Body of pancreas (tissue), 4 donors: Measurements from ENCODE around the gene CLDN11.

Experiments used
- POLR2A ChIP-seq, 3 donors: fragments of 450-650 bp; IDR thresholded peaks; one replicate each; pipeline ENCODE4 v1.6.1; 2016; ENCODE audit warnings: antibody characterized with exemption in 3 of 3, mild to moderate bottlenecking in 2 of 3
- TF ChIP-seq, protein P1 (sequence below), 7 experiments: fragments of 450-650 bp in 4 of 7; fragments of 200-600 bp in 3 of 7; sonication (generic) in 3 of 7; IDR thresholded peaks; one replicate each; pipeline ENCODE4 v1.5.1; 2016 to 2019; ENCODE audit warnings: antibody characterized with exemption in 7 of 7

DNA sequence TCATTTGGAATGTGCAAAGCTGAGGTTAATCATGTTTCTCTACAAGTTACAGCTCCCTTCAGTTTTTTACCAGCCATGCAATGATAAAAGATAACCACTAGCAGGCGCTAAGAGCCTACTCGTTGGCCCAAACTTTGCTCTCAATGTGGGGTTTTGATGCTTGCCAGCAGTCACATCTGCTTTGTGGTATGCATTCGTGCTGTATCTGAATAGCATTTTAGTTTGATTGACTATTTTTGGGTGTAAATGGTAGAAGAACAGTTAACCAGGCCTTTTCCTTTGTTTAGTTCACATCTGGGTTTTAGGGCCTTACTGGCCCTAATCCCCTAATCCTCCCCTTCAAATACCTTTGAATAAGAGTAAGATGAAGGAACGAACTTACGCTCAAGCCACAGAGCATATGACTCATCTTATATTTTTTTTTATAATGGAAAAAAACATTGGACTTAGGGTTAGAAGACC, 4.4 kb upstream of the CLDN11 start:
- TF ChIP-seq, protein P1, sequence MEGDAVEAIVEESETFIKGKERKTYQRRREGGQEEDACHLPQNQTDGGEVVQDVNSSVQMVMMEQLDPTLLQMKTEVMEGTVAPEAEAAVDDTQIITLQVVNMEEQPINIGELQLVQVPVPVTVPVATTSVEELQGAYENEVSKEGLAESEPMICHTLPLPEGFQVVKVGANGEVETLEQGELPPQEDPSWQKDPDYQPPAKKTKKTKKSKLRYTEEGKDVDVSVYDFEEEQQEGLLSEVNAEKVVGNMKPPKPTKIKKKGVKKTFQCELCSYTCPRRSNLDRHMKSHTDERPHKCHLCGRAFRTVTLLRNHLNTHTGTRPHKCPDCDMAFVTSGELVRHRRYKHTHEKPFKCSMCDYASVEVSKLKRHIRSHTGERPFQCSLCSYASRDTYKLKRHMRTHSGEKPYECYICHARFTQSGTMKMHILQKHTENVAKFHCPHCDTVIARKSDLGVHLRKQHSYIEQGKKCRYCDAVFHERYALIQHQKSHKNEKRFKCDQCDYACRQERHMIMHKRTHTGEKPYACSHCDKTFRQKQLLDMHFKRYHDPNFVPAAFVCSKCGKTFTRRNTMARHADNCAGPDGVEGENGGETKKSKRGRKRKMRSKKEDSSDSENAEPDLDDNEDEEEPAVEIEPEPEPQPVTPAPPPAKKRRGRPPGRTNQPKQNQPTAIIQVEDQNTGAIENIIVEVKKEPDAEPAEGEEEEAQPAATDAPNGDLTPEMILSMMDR (IDR thresholded peaks at IDR 0.05), result peak; percentile 86 to 95 (median 90)
- no peak for TF ChIP-seq POLR2A (IDR thresholded peaks at IDR 0.05)
